ENCODE results near the gene PCDHB14.
"Not testable (repeated sequence)": the region's sequence is repeated elsewhere in the genome, so short reads cannot be mapped to it uniquely, and the experiment has no call there.

The PCDHB14 gene

GRCh38 chr5:141192110-141192725, 30.9 kb upstream of the PCDHB14 start, which contains the start of gene PCDHB10:
Gene PCDHB10, plus strand, starts transcription at chr5:141192353. Its CDS starts 200 bp downstream, at chr5:141192553.
- in situ Hi-C loops (cut with HindIII; ENCODE audit: low pct_unique_long_range_greater_than_20kb, low sequenced_read_pairs): no loop called here
- no peak for TF ChIP-seq JUND (IDR thresholded peaks at IDR 0.05; ENCODE audit: low read depth)
- DNase-seq (ENCODE audit: low read depth in 1 of 2, low spot score in 1 of 2): peak; percentile 84 to 91

- DNase-seq (ENCODE audit: low read depth in 1 of 2, low spot score in 1 of 2); in situ Hi-C loops (cut with HindIII; ENCODE audit: low pct_unique_long_range_greater_than_20kb, low sequenced_read_pairs): not testable (repeated sequence)
Observed at GRCh38 chr5:141194332-141194731, 28.8 kb upstream of the PCDHB14 start.

- TF ChIP-seq JUND (IDR thresholded peaks at IDR 0.05; ENCODE audit: low read depth): no peak
- DNase-seq (ENCODE audit: low read depth in 1 of 2, low spot score in 1 of 2): no peak
- in situ Hi-C loops (cut with HindIII; ENCODE audit: low pct_unique_long_range_greater_than_20kb, low sequenced_read_pairs): no loop called here
Observed at GRCh38 chr5:141196363-141196762, 26.8 kb upstream of the PCDHB14 start.

DNA sequence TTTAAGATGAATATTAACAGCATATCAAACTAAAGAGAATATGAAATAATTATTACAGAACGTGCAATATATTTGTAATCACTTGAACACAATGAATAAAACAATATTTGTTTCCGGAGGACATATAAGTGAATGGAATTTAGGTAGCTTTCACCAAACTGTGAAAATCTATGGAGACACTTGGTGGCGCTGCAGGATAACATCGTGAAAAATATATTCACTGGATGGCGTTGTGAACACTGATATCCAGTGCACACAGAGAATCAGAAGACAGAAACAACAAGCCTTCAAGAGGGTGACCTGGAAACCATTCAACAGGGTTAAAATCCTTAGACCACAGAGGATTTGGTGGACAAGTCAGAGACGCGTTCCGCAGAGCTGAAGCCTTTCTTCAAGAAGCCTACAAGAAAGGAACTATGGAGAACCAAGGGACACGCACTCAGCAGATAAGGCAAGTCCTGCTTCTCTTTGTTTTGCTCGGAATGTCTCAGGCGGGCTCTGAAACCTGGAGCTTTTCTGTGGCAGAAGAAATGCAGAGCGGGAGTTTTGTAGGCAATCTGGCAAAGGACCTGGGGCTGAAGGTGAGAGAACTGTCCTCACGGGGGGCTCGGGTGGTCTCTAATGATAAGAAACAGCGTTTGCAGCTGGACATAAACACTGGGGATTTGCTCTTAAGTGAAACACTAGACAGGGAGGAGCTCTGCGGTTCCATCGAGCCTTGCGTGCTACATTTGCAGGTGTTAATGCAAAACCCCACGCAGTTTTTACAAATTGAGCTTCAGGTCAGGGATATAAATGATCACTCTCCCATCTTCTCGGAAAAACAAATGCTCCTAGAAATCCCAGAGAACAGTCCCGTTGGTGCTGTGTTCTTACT, 23.5 kb upstream of the PCDHB14 start, which contains the start of gene PCDHB11:
TSS of gene PCDHB11 (plus strand) at position 269 of the 877 bp plus-strand sequence. CDS start at position 417, 148 bp downstream.
- in situ Hi-C loops (cut with HindIII; ENCODE audit: low pct_unique_long_range_greater_than_20kb, low sequenced_read_pairs): no loop called here
- DNase-seq (ENCODE audit: low read depth in 1 of 2, low spot score in 1 of 2): peak; percentile 78 to 82
- no peak for TF ChIP-seq JUND (IDR thresholded peaks at IDR 0.05; ENCODE audit: low read depth)

DNA sequence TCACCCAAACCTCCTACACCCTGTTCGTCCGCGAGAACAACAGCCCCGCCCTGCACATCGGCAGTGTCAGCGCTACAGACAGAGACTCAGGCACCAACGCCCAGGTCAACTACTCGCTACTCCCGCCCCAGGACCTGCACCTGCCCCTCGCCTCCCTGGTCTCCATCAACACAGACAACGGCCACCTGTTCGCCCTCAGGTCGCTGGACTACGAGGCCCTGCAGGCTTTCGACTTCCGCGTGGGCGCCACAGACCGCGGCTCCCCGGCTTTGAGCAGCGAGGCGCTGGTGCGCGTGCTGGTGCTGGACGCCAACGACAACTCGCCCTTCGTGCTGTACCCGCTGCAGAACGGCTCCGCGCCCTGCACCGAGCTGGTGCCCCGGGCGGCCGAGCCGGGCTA, 22.0 kb upstream of the PCDHB14 start:
- in situ Hi-C loops (cut with HindIII; ENCODE audit: low pct_unique_long_range_greater_than_20kb, low sequenced_read_pairs); DNase-seq (ENCODE audit: low read depth in 1 of 2, low spot score in 1 of 2): not testable (repeated sequence)

DNA sequence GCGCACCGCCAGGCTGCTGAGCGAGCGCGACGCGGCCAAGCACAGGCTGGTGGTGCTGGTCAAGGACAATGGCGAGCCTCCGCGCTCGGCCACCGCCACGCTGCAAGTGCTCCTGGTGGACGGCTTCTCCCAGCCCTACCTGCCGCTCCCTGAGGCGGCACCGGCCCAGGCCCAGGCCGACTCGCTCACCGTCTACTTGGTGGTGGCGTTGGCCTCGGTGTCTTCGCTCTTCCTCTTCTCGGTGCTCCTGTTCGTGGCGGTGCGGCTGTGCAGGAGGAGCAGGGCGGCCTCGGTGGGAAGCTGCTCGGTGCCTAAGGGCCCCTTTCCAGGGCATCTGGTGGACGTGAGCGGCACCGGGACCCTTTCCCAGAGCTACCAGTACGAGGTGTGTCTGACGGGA, 21.5 kb upstream of the PCDHB14 start:
- in situ Hi-C loops (cut with HindIII; ENCODE audit: low pct_unique_long_range_greater_than_20kb, low sequenced_read_pairs); DNase-seq (ENCODE audit: low read depth in 1 of 2, low spot score in 1 of 2): not testable (repeated sequence)

DNA sequence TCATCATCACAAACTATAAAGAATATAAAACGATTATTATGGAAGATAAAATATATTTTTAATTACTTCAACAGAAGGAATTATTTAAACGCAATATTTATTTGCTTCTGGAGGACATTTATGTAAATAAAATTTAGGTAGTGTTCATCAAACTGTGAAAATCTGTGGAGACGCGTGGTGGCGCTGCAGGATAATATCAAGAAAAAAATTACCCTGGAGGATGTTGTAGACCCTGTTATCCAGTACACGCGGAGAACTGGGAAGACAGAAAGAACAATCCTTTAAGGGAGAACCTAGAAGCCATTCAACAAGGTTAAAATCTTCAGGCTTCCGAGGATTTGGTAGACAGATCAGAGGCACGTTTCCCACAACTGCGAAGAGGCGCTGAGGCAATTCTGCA, 14.7 kb upstream of the PCDHB14 start, which contains the start of gene PCDHB12:
TSS of gene PCDHB12 (plus strand) at position 242 of the 400 bp plus-strand sequence. CDS start 189 bp downstream, outside the sequence.
- TF ChIP-seq JUND (IDR thresholded peaks at IDR 0.05; ENCODE audit: low read depth): no peak
- peak in 1 of 2 experiments; percentile 77 for DNase-seq (ENCODE audit: low read depth in 1 of 2, low spot score in 1 of 2)
- in situ Hi-C loops (cut with HindIII; ENCODE audit: low pct_unique_long_range_greater_than_20kb, low sequenced_read_pairs): no loop called here

DNA sequence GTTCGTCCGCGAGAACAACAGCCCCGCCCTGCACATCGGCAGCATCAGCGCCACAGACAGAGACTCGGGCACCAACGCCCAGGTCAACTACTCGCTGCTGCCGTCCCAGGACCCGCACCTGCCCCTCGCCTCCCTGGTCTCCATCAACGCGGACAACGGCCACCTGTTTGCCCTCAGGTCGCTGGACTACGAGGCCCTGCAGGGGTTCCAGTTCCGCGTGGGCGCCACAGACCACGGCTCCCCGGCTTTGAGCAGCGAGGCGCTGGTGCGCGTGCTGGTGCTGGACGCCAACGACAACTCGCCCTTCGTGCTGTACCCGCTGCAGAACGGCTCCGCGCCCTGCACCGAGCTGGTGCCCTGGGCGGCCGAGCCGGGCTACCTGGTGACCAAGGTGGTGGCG, 12.9 kb upstream of the PCDHB14 start:
- in situ Hi-C loops (cut with HindIII; ENCODE audit: low pct_unique_long_range_greater_than_20kb, low sequenced_read_pairs); DNase-seq (ENCODE audit: low read depth in 1 of 2, low spot score in 1 of 2): not testable (repeated sequence)

- in situ Hi-C loops (cut with HindIII; ENCODE audit: low pct_unique_long_range_greater_than_20kb, low sequenced_read_pairs); DNase-seq (ENCODE audit: low read depth in 1 of 2, low spot score in 1 of 2): not testable (repeated sequence)
Observed at GRCh38 chr5:141210849-141211248, 12.3 kb upstream of the PCDHB14 start.

- in situ Hi-C loops (cut with HindIII; ENCODE audit: low pct_unique_long_range_greater_than_20kb, low sequenced_read_pairs): not testable (repeated sequence)
Observed at GRCh38 chr5:141213656-141214339, 9.3 kb upstream of the PCDHB14 start, which contains the start of gene PCDHB13. Gene PCDHB13, plus strand, starts transcription at chr5:141213919. Its CDS starts 205 bp downstream, at chr5:141214124.

DNA sequence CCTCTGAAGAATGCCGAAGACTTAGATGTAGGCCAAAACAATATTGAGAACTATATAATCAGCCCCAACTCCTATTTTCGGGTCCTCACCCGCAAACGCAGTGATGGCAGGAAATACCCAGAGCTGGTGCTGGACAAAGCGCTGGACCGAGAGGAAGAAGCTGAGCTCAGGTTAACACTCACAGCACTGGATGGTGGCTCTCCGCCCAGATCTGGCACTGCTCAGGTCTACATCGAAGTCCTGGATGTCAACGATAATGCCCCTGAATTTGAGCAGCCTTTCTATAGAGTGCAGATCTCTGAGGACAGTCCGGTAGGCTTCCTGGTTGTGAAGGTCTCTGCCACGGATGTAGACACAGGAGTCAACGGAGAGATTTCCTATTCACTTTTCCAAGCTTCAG, 8.6 kb upstream of the PCDHB14 start:
- in situ Hi-C loops (cut with HindIII; ENCODE audit: low pct_unique_long_range_greater_than_20kb, low sequenced_read_pairs); DNase-seq (ENCODE audit: low read depth in 1 of 2, low spot score in 1 of 2): not testable (repeated sequence)

More at GRCh38 chr5:141213656-141214339, 9.3 kb upstream of the PCDHB14 start, which contains the start of gene PCDHB13:
- DNase-seq (ENCODE audit: low read depth in 1 of 2, low spot score in 1 of 2): peak; percentile 58 to 93

DNA sequence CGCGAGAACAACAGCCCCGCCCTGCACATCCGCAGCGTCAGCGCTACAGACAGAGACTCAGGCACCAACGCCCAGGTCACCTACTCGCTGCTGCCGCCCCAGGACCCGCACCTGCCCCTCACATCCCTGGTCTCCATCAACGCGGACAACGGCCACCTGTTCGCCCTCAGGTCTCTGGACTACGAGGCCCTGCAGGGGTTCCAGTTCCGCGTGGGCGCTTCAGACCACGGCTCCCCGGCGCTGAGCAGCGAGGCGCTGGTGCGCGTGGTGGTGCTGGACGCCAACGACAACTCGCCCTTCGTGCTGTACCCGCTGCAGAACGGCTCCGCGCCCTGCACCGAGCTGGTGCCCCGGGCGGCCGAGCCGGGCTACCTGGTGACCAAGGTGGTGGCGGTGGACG, 7.6 kb upstream of the PCDHB14 start:
- in situ Hi-C loops (cut with HindIII; ENCODE audit: low pct_unique_long_range_greater_than_20kb, low sequenced_read_pairs); DNase-seq (ENCODE audit: low read depth in 1 of 2, low spot score in 1 of 2): not testable (repeated sequence)

GRCh38 chr5:141216035-141216434, 7.1 kb upstream of the PCDHB14 start:
- in situ Hi-C loops (cut with HindIII; ENCODE audit: low pct_unique_long_range_greater_than_20kb, low sequenced_read_pairs); DNase-seq (ENCODE audit: low read depth in 1 of 2, low spot score in 1 of 2): not testable (repeated sequence)

GRCh38 chr5:141224844-141225243, 1.7 kb downstream of the PCDHB14 start:
- DNase-seq (ENCODE audit: low read depth in 1 of 2, low spot score in 1 of 2); in situ Hi-C loops (cut with HindIII; ENCODE audit: low pct_unique_long_range_greater_than_20kb, low sequenced_read_pairs): not testable (repeated sequence)

DNA sequence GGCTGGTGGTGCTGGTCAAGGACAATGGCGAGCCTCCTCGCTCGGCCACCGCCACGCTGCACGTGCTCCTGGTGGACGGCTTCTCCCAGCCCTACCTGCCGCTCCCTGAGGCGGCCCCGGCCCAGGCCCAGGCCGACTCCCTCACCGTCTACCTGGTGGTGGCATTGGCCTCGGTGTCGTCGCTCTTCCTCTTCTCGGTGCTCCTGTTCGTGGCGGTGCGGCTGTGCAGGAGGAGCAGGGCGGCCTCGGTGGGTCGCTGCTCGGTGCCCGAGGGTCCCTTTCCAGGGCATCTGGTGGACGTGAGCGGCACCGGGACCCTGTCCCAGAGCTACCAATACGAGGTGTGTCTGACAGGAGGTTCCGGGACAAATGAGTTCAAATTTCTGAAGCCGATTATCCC, 2.3 kb downstream of the PCDHB14 start:
- in situ Hi-C loops (cut with HindIII; ENCODE audit: low pct_unique_long_range_greater_than_20kb, low sequenced_read_pairs); DNase-seq (ENCODE audit: low read depth in 1 of 2, low spot score in 1 of 2): not testable (repeated sequence)
